NCI-H524 treated with DMSO at 0.1 percent for 48 hours (cell line): Measurements from ENCODE around the gene MEGF10.

Source experiments
- DNase-seq: peaks from one replicate; lab custom pipeline; 2025; lab: John Stamatoyannopoulos, UW

MEGF10 gene

GRCh38 chr5:127369796-127370195, 79.2 kb downstream of the MEGF10 start:
- DNase-seq: peak; percentile 87

DNA sequence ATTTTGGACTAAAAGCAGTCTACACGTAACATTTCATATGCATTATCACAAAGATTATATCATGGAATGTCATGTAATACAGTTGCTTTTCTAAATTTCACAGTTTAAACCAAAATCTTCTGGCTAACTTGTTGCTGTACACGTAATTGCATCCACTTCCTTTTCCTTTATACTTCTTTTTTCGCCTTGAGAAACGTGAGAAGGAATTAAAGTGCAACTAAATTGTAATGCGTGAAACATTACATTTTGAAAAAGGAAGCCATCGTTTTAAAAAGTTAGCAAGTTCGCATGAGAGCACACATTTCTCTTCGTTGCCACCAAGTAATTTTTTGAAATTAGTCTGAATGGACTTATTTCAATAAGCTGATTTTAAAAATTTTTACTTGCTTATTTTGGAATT, 80.0 kb downstream of the MEGF10 start:
- DNase-seq: no peak

DNA sequence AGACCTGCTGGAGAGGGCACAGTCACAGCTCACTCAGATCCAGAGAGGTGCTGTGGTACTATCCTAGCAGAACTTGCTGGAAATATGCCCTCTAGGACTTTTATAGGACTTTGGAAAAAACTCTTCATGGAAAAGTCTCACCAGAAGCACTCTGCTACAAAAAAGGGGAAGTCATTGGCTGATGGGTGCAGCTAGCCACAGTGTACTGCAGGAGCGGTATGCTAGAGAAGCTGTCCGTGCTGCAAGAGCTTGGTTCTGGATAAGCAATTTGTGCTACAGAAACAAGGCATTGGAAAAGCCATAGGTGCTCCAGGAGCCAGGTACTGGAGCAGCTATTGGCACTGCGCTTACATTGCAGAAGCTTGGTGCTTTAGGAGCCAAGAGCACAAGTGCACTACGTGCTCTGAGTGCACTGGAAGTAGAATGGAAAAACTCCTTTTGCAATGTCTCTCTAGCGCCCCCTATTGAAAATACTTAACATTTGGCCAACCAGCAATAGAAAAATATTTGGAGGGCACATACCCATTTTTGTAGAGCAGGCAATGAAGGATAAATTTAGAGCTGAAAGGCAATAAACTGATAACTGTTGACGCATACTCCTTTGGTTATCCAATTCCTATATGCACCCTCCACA, 83.4 kb downstream of the MEGF10 start:
- no peak for DNase-seq

DNA sequence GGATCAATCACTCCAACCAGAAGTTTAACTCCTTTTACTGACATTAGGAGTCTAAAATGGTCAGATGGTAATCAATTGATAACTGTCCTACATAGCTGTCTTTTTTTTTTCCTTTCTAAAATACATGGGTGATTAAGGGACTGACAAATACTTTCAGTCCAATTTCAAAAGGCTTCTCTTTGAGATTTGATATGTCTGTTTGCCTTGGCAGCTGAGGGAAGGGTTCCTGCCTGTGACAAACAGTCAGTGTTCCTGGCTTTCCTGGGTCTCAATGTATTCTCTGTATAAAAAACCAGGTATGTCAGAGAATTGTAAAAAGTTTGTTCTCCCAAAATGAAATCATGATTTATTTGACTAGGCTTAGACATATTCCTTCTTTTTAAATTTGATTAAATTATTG, 84.5 kb downstream of the MEGF10 start:
- no peak for DNase-seq

DNA sequence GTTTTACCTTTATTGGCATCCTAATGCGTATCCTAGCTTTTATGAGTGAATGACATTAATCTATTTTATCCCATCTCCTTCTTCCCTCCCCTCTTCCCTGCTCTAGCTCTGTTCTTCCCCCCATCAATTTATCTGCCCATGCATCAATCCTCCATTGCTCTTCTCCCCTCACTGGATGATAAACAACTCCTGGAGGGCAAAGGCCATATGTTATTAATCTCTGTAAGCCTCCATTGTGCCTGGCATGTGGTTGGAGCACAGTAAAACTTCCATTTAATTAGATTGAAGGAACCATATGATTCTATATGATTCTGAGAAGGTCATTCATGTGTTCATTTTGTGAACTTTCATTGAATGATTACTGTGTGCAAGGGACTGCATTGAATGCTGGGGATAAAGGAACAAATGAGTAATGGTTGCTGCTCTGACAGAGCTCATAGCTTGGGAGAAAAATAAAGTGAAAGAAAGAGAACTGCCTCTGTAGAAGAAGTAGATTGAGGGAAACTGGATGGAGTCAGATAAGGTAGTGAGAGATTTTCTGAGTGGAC, 85.0 kb downstream of the MEGF10 start:
- DNase-seq: no peak

DNA sequence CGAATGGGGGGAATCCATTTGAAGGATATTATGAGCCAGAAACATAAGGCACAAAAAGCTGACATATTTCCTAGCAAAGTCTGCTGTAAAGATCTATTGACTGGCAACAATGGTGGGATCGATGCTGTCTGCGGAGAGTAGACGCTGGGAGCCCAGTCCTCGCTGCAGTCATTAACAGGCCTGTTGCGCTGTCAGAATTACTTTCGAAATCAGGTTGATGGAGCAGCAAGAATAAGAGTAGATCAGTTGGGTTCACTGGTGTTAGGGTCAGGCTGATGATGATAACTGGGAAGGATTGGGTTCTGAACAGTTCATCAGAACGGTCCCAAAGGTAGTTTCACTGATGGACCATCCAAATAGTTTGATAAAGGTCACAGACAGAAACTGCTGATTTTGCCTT, 87.1 kb downstream of the MEGF10 start:
- no peak for DNase-seq

DNA sequence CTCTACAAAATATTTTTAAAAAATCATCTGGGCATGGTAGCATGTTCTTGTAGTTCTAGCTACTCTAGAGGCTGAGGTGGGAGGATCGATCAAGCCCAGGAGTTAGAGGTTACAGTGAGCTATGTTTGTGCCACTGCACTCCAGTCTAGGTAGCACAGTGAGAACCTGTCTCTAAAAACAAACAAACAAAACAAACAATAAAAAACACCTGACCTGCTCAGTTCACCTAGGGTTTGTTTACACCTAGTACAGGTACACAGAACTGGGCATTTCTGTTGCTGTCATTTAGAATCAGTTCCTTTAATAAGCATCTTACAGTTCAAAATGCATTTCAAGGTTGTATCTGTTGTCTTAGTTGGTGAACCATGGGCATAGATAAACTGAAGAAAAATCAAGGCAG, 95.3 kb downstream of the MEGF10 start:
- no peak for DNase-seq

DNA sequence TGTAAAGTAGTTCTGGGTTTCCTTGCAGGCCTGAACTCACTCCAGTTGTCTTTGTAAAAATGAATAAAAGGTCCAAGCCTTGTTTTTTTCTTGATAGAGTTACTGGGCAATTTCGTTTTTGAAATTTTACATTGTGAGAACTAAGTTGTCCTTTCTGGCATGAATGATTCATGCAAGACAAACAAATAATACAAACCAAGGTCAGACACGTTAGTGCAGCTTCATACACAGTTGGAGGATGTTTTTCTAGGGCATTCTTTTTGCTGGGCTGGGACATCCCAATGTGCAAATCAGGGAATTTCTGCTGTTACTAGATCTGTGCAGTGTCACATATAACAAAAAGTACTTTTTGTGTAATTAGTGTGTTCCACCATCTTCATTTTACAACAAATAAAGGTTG, 96.0 kb downstream of the MEGF10 start:
- DNase-seq: no peak

DNA sequence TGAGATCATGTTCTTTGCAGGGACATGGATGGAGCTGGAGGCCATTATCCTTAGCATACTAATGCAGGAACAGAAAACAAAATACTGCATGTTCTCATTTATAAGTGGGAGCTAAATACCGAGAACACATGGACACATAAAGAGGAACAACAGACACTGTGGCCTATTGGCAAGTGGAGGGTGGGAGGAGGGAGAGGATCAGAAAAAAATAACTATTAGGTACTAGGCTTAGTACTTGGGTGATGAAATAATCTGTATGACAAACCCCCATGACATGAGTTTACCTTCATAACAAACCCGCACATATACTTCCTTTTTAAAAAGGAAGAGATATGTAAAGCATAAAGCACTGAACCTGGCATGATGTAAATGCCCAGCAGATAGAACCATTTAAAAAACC, 99.0 kb downstream of the MEGF10 start:
- no peak for DNase-seq

DNA sequence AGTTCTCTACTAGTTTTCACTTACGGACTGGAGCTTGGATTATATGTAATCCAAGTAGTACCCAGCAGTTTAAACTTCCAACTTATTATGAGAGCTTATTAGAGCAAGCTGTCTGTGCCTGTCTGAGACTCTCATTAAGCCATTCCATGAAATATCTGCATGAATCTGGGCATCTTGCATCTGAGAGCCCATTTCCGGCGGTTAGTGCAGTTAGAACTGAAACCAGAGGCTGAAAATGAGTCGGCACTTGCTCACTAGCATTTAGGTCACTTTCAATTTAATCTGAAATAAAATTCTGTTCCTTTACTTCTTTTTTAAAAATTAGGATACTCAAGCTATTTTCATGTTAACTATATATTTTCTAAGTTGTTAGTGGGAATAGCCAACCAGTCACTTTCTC, 102.2 kb downstream of the MEGF10 start:
- no peak for DNase-seq

- no peak for DNase-seq
These were observed 106.0 kb downstream of the MEGF10 start for GRCh38 chr5:127396490-127397155.

GRCh38 chr5:127398508-127398907, 107.9 kb downstream of the MEGF10 start:
- DNase-seq: no peak

- no peak for DNase-seq
These were observed 108.5 kb downstream of the MEGF10 start for GRCh38 chr5:127399068-127399467.

DNA sequence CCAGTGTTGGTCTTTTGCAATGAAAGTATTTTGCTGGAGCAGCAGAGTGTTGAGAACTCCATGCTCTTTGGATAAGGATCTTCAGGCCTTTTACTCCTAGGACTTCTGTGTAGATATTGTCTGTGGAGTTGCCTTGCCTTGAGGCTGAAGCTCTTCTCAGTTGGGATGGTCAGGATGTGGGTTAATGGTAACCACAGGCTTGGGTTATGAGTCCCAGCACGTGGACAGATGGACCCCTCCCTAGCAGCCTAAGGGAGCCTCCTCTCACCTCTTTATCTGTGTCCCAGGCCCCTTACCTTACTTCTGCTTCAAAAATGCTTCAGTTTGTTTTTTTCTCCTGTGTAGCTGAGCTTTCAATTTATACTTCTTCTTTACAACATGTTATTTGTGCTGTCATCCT, 109.9 kb downstream of the MEGF10 start:
- DNase-seq: no peak

GRCh38 chr5:127400946-127401670, 110.5 kb downstream of the MEGF10 start:
- DNase-seq: no peak

DNA sequence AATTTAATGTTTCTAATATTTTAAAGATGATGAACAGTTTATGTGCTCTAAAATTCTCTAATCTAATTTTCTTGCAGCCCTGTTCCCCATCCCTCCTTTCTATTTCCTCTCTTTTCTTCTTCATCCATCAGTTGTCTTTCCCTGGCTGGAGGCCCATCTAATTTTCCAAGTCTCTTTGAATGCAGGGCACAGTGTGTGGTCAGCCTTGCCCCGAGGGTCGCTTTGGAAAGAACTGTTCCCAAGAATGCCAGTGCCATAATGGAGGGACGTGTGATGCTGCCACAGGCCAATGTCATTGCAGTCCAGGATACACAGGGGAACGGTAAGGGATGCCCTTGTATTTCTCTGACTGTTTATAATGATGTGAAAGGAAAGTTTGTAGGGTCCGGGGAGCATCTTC, 111.8 kb downstream of the MEGF10 start:
- DNase-seq: no peak

DNA sequence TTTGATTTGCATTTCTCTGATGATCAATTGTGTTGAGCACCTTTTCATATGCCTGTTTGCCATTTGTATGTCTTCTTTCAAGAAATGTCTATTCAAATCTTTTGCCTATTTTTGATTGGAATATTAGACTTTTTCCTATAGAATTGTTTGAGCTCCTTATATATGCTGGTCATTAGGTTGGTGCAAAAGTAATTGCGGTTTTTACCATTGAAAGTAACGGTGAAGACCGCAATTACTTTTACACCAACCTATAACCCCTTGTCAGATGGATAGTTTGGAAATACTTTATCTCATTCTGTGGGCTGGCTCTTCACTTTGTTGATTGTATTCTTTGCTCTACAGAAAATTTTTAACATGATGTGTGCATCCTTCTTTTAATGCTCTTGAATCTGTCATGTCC, 113.6 kb downstream of the MEGF10 start:
- DNase-seq: no peak

GRCh38 chr5:127406326-127407121, 115.9 kb downstream of the MEGF10 start:
- no peak for DNase-seq

DNA sequence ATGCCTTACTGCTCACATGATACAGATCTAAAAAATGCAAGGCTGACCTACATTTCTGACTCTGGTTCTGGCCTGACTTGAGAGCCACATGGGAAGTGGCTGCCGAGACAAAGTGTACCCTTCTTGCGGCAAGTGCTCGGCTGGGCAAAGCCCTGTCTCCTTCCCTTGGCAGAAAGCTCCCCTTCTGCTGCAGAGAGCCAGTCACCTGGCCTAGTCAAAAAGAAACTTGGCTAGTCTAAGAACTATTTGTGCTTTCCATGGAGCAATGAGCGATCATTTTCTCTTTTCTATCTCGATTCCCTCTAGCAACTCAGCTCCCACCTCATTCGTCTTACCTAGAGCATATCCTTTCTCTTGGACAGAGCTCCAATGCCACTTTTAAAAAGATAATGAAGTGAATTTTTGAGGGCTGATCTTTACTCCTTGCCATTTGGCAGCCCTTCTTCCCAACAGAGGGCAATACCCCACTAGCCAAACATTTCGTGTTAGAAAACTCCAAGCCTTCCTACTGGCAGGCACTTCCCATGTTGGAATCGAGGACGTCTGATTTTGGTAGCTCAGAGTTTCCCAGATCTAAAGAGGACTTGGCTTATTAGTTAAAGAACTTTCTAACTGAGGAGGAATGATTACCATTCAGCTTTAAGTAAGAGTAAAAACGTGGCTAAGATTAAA, 118.8 kb downstream of the MEGF10 start:
- DNase-seq: no peak

DNA sequence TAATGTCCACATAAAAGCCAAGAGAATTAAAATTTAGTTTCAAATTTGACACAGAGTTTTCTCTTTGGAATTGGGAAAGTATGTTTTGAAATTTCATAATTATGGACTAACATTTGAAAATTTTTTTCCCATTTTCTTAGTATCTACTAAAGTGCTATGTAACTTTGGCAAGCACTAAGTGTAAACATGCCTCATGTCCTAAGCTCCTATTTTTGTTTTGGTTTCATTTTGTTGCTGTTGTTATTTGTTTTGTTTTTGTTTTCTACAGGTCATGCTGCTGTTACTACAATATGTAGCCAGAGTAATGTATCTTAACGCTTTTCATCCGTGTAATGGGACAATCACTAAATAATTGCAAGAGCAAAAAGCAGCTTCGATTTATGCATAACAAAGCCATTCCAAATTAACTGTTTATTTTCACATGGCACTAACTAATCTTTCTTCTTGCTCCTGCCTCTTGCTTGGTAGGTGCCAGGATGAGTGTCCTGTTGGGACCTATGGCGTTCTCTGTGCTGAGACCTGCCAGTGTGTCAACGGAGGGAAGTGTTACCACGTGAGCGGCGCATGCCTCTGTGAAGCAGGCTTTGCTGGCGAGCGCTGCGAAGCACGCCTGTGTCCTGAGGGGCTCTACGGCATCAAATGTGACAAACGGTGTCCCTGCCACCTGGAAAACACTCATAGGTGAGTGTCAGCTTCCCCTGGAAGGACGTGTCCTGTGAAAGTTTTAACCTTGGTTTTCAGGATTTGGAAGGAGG, 119.5 kb downstream of the MEGF10 start:
- DNase-seq: no peak

- no peak for DNase-seq
These were observed 120.4 kb downstream of the MEGF10 start for GRCh38 chr5:127410959-127411358.
